Measurements from ENCODE around the gene C4orf50. TPM values are rescaled to one million over a fixed set of nuclear protein-coding genes. Genes with fewer than 3 reads are reported as not detected.
"Not testable (repeated sequence)": the region's sequence is repeated elsewhere in the genome, so short reads cannot be mapped to it uniquely, and the experiment has no call there.

Gene C4orf50
- total RNA-seq, 2 experiments from 2014 or later = 0.19 to 0.43 TPM

GRCh38 chr4:6019316-6020263 is 1.4 kb upstream of the C4orf50 start:
- H3K27me3 Mint-ChIP-seq = no peaks in the 10 kb centered on the region
- ATAC-seq (ENCODE audit: low read depth) (no peak), DNase-seq (no peak)
- H3K27ac Mint-ChIP-seq = no peak overlapping the region
- H3K36me3 Mint-ChIP-seq = no peaks in the 10 kb centered on the region
- H3K4me3 Mint-ChIP-seq = no peak overlapping the region
- POLR2A ChIA-PET = no interaction called here
- H3K4me1 Mint-ChIP-seq = no peaks in the 10 kb centered on the region
- H3K9me3 Mint-ChIP-seq = no peaks in the 10 kb centered on the region

- no peaks in the 10 kb centered on the region for H3K27me3 Mint-ChIP-seq
- H3K27ac Mint-ChIP-seq = no peak overlapping the region
- no peak overlapping the region for H3K4me3 Mint-ChIP-seq
- POLR2A ChIA-PET = no interaction called here
- DNase-seq = no peak
- H3K9me3 Mint-ChIP-seq = no peaks in the 10 kb centered on the region
- no peak for ATAC-seq (ENCODE audit: low read depth)
- no peaks in the 10 kb centered on the region for H3K4me1 Mint-ChIP-seq
- no peaks in the 10 kb centered on the region for H3K36me3 Mint-ChIP-seq
These were observed 431 bp downstream of the C4orf50 start for GRCh38 chr4:6017800-6018199.

- POLR2A ChIA-PET = no interaction called here
- H3K4me1 Mint-ChIP-seq = no peaks in the 10 kb centered on the region
- DNase-seq = no peak
- H3K36me3 Mint-ChIP-seq = no peaks in the 10 kb centered on the region
- no peak for ATAC-seq (ENCODE audit: low read depth)
- no peaks in the 10 kb centered on the region for H3K27me3 Mint-ChIP-seq
- no peak overlapping the region for H3K27ac Mint-ChIP-seq
- no peak overlapping the region for H3K4me3 Mint-ChIP-seq
- no peaks in the 10 kb centered on the region for H3K9me3 Mint-ChIP-seq
These were observed 1.2 kb downstream of the C4orf50 start for GRCh38 chr4:6017030-6017429.

- POLR2A ChIA-PET = no interaction called here
- peaks cover 4% of the 10 kb centered on the region for H3K4me1 Mint-ChIP-seq
These were observed 4.7 kb downstream of the C4orf50 start for GRCh38 chr4:6013564-6013963.

GRCh38 chr4:6012200-6012599 is 6.0 kb downstream of the C4orf50 start:
- Mint-ChIP-seq H3K4me3 (no peak overlapping the region), H3K4me1 (peaks cover 4% of the 10 kb centered on the region), H3K27ac (no peak overlapping the region), H3K9me3 (no peaks in the 10 kb centered on the region), H3K27me3 (peaks cover 32% of the 10 kb centered on the region), H3K36me3 (no peaks in the 10 kb centered on the region)
- DNase-seq (no peak), ATAC-seq (ENCODE audit: low read depth) (no peak)
- POLR2A ChIA-PET = no interaction called here

More at GRCh38 chr4:6013564-6013963, 4.7 kb downstream of the C4orf50 start:
- peaks cover 26% of the 10 kb centered on the region for H3K27me3 Mint-ChIP-seq
- H3K9me3 Mint-ChIP-seq = no peaks in the 10 kb centered on the region
- DNase-seq = no peak
- no peak overlapping the region for H3K4me3 Mint-ChIP-seq
- H3K27ac Mint-ChIP-seq = no peak overlapping the region
- ATAC-seq (ENCODE audit: low read depth) = no peak
- no peaks in the 10 kb centered on the region for H3K36me3 Mint-ChIP-seq

- Mint-ChIP-seq H3K4me3 (no peak overlapping the region), H3K36me3 (no peaks in the 10 kb centered on the region), H3K27me3 (peaks cover 32% of the 10 kb centered on the region), H3K9me3 (no peaks in the 10 kb centered on the region), H3K4me1 (peaks cover 4% of the 10 kb centered on the region), H3K27ac (no peak overlapping the region)
- POLR2A ChIA-PET = no interaction called here
- ATAC-seq (ENCODE audit: low read depth) (no peak), DNase-seq (no peak)
These were observed 6.5 kb downstream of the C4orf50 start for GRCh38 chr4:6011686-6012085.

- ATAC-seq (ENCODE audit: low read depth) = no peak
- Mint-ChIP-seq H3K27me3 (peaks cover 32% of the 10 kb centered on the region), H3K36me3 (no peaks in the 10 kb centered on the region), H3K4me3 (no peak overlapping the region), H3K27ac (no peak overlapping the region), H3K9me3 (no peaks in the 10 kb centered on the region), H3K4me1 (peaks cover 4% of the 10 kb centered on the region)
- POLR2A ChIA-PET = no interaction called here
- DNase-seq = no peak
These were observed 7.0 kb downstream of the C4orf50 start for GRCh38 chr4:6011271-6011671.

- Mint-ChIP-seq H3K4me3 (no peak overlapping the region), H3K27ac (no peak overlapping the region), H3K9me3 (no peaks in the 10 kb centered on the region), H3K27me3 (peaks cover 32% of the 10 kb centered on the region), H3K36me3 (no peaks in the 10 kb centered on the region), H3K4me1 (peaks cover 4% of the 10 kb centered on the region)
- ATAC-seq (ENCODE audit: low read depth) (no peak), DNase-seq (no peak)
- POLR2A ChIA-PET = no interaction called here
These were observed 7.4 kb downstream of the C4orf50 start for GRCh38 chr4:6010789-6011188.

GRCh38 chr4:6009452-6009851 is 8.8 kb downstream of the C4orf50 start:
- no peak for DNase-seq
- no peaks in the 10 kb centered on the region for H3K9me3 Mint-ChIP-seq
- peaks cover 4% of the 10 kb centered on the region for H3K4me1 Mint-ChIP-seq
- no peak for ATAC-seq (ENCODE audit: low read depth)
- no peak overlapping the region for H3K4me3 Mint-ChIP-seq
- peaks cover 34% of the 10 kb centered on the region for H3K27me3 Mint-ChIP-seq
- no peak overlapping the region for H3K27ac Mint-ChIP-seq
- POLR2A ChIA-PET = no interaction called here
- H3K36me3 Mint-ChIP-seq = no peaks in the 10 kb centered on the region

GRCh38 chr4:6008766-6009385 is 9.4 kb downstream of the C4orf50 start:
- Mint-ChIP-seq H3K27ac (no peak overlapping the region), H3K27me3 (peaks cover 34% of the 10 kb centered on the region), H3K9me3 (no peaks in the 10 kb centered on the region), H3K36me3 (no peaks in the 10 kb centered on the region), H3K4me1 (peaks cover 4% of the 10 kb centered on the region), H3K4me3 (no peak overlapping the region)
- no peak for DNase-seq
- POLR2A ChIA-PET = no interaction called here
- ATAC-seq (ENCODE audit: low read depth) = no peak

GRCh38 chr4:6008092-6008551 is 10.1 kb downstream of the C4orf50 start:
- Mint-ChIP-seq H3K9me3 (no peaks in the 10 kb centered on the region), H3K27ac (no peak overlapping the region), H3K27me3 (peaks cover 34% of the 10 kb centered on the region), H3K36me3 (no peaks in the 10 kb centered on the region), H3K4me3 (no peak overlapping the region), H3K4me1 (peaks cover 4% of the 10 kb centered on the region)
- DNase-seq (no peak), ATAC-seq (ENCODE audit: low read depth) (no peak)
- POLR2A ChIA-PET = no interaction called here

GRCh38 chr4:6005175-6005574 is 13.1 kb downstream of the C4orf50 start:
- DNase-seq = no peak
- Mint-ChIP-seq H3K27ac (no peak overlapping the region), H3K4me1 (no peaks in the 10 kb centered on the region), H3K4me3 (no peak overlapping the region), H3K9me3 (no peaks in the 10 kb centered on the region), H3K27me3 (peaks cover 20% of the 10 kb centered on the region), H3K36me3 (no peaks in the 10 kb centered on the region)
- ATAC-seq (ENCODE audit: low read depth) = no peak
- POLR2A ChIA-PET = no interaction called here

GRCh38 chr4:6003485-6003884 is 14.7 kb downstream of the C4orf50 start:
- H3K9me3 Mint-ChIP-seq; POLR2A ChIA-PET; H3K36me3 Mint-ChIP-seq; ATAC-seq (ENCODE audit: low read depth); H3K4me1 Mint-ChIP-seq; H3K27ac Mint-ChIP-seq; DNase-seq; H3K4me3 Mint-ChIP-seq; H3K27me3 Mint-ChIP-seq: not testable (repeated sequence)

- DNase-seq = no peak
- Mint-ChIP-seq H3K4me1 (peaks cover 2% of the 10 kb centered on the region), H3K27ac (no peak overlapping the region), H3K36me3 (no peaks in the 10 kb centered on the region), H3K27me3 (peaks cover 6% of the 10 kb centered on the region), H3K9me3 (no peaks in the 10 kb centered on the region), H3K4me3 (no peak overlapping the region)
- ATAC-seq (ENCODE audit: low read depth) = no peak
- POLR2A ChIA-PET = no interaction called here
These were observed 15.3 kb downstream of the C4orf50 start for GRCh38 chr4:6002926-6003325.
